Stimulated activated CD4-positive, alpha-beta T cell treated with anti-CD3 and anti-CD28 coated beads, Interleukin-1b, Interleukin-23, amount 100 ng/mL, for 1 hour (primary cell): Measurements from ENCODE around the gene WDR6.

Source experiments
- DNase-seq, 2 donors: peaks; one replicate each; pipeline ENCODE4 v3.0.0-alpha.2; 2020; ENCODE audit warnings: low read depth in 2 of 2

WDR6 gene, protein sequence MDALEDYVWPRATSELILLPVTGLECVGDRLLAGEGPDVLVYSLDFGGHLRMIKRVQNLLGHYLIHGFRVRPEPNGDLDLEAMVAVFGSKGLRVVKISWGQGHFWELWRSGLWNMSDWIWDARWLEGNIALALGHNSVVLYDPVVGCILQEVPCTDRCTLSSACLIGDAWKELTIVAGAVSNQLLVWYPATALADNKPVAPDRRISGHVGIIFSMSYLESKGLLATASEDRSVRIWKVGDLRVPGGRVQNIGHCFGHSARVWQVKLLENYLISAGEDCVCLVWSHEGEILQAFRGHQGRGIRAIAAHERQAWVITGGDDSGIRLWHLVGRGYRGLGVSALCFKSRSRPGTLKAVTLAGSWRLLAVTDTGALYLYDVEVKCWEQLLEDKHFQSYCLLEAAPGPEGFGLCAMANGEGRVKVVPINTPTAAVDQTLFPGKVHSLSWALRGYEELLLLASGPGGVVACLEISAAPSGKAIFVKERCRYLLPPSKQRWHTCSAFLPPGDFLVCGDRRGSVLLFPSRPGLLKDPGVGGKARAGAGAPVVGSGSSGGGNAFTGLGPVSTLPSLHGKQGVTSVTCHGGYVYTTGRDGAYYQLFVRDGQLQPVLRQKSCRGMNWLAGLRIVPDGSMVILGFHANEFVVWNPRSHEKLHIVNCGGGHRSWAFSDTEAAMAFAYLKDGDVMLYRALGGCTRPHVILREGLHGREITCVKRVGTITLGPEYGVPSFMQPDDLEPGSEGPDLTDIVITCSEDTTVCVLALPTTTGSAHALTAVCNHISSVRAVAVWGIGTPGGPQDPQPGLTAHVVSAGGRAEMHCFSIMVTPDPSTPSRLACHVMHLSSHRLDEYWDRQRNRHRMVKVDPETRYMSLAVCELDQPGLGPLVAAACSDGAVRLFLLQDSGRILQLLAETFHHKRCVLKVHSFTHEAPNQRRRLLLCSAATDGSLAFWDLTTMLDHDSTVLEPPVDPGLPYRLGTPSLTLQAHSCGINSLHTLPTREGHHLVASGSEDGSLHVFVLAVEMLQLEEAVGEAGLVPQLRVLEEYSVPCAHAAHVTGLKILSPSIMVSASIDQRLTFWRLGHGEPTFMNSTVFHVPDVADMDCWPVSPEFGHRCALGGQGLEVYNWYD

DNA sequence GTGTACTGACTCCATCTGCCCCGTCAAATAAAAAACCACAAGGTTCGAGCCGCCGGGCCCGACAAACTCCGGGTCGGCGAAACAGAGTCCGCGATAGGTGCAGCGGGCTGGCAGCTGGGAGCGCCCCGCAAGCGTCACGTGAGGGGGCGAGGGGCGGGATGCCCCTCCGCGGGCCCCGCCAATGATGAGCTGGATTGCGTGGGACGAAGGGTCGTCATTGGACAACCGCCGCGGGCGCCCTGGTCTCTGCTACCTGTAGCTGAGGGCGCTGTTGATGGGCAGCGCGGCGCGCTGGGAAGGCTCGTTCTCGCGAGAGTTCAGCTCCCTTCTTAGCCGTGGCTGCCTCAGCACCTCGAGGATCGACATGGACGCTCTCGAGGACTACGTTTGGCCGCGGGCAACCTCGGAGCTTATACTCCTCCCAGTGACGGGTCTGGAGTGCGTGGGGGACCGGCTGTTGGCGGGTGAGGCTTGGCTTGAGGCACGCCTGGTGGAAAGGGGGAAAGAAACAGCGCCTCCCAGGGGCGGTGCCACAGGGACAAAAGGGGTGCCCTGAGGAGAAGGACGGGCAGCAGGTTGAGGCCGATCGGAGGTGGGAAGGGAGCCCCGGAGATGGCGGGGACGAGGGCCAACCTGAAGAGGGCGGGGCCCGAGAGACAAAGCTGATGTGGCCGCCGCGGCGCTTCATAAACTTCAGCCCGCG is at the start of gene WDR6:
WDR6 (plus strand) TSS at position 324 of the 703 bp plus-strand sequence; CDS start at position 365, 41 bp downstream.
- DNase-seq: peak; percentile 91 to 94

DNA sequence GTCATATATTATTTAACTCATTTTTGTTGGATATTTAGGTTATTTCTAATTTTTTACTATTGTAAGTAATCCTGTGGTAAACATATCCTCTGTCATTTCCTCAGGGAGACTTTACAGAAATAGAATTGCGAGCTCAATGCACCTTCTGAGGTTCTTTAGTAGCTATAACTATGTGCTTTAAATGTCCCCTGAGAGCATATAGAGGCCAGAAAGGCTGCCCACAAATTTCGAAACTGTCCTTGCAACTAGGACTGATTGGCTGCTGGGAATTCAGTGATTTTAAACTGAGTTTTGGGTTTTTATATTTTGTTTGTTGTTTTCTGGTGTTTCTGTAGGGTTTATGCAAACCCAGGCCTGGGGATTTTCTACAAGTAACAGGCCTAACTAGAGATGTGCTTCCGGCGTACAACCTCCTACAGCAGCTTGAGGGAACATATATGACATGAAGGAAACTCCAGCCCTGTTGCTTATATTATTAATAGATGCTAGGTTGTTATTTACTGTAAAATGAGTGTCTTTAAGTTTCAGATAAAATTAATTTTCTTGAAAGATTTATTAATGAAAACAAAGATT is 46.3 kb upstream of the WDR6 start:
- no peak for DNase-seq

DNA sequence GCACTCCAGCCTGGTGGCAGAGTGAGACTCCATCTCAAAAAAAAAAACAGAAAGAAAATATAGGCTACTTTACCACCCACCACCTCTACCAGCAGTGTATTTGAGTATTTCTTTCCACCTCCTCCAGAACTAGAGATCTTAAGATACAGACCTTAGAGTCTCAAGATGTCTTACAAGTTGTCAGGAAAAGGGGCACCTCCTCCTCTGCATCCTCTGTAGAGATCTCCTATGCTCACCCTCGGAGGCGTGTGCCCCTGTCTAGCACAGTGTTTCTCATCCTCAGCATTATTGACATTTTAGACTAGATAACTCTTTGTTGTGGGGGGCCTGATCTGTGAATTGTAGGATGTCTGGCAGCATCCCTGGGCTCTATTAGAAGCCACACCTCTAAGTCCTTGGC is 44.9 kb upstream of the WDR6 start:
- no peak for DNase-seq

DNA sequence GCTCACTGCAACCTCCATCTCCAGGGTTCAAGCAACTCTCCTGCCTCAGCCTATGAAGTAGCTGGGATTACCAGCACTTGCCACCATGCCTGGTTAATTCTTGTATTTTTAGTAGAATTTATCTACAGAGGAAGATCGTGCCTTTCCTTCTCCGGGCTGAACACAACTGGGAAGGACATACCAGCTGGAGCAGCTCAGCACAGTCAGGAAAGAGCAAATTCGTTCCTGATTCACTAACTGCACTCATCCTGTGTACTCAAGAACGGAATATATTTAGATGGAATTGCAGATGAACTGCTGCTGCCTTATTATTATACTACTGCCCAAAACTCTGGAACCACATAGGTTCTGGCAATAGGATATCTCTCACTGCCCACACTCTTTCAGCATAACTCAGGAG is 44.3 kb upstream of the WDR6 start:
- DNase-seq: no peak

DNA sequence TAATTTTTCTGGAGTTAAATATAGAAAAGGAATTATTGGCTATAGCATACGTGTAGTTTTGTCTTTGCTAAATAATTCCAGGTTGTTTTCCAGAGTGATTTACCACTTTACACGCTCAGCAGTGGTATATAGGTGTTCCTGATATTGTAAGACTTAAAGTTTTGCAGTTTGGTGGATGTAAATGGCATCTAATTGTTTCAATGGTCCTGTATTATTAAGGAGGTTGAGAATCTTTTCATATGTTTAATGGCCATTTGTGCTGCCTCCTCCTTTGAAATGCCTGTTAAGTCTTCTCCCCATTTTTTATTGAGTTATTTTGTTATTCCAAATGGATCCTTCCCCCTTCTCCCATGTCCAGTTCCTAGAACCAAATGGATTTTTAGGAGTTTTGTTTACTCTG is 43.6 kb upstream of the WDR6 start:
- DNase-seq: no peak

DNA sequence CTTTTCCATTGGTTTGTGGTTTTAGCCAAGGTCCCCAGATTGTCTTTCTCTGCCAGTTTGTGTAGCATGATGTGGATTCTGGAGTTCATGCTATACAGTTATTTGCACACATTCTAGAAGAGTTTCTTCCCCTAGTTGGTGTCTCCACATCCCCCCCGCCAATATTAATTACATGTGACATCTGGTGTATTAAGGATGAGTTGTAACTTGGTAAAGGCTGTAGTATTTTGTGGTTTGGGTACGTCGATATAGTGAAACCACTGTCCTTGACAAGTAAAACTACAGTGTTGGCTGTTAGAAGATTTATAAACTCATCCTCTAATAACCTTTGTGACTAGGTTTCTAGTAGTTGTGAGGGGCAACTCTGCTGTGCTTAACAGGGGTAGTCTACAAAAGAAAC is 40.8 kb upstream of the WDR6 start:
- no peak for DNase-seq

DNA sequence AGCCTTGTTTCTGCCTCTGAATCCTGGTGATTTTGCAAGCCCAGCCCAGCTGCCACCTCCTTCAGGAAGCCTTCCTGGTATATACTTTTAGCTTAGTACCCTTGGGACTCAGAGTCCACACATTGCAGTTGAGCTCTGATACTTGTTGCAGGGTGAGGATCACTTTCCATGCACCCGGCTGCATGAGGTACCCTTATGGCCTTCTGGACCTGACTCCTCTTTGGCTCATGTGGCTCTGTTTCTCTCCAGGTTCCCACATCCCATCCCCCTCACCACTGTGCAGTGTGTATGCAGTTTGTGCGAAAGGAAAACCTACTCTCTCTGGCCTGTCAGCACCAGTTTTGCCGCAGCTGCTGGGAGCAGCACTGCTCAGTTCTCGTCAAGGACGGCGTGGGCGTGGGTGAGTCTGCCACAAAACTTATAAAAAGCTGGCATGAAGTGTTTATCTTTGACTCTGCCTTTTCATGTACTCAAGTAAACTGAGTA is 40.3 kb upstream of the WDR6 start:
- DNase-seq: no peak

DNA sequence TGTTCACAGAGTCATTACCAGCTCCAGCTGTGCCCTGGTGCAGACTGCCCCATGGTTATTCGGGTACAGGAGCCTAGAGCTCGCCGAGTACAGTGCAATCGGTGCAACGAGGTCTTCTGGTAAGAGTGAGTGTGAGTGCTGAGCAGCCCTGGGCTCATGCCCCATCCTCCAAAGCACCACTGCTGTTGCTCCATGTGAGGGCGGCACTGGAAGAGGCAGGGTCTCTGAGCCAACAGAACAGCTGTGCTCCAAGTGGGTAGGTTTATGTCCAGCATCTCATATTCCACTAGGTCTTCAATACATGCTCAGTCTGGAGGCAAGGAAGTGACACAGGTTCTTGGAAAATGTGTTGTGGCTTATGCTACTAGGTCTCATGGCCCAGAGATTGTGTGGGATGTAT is 36.6 kb upstream of the WDR6 start:
- no peak for DNase-seq

DNA sequence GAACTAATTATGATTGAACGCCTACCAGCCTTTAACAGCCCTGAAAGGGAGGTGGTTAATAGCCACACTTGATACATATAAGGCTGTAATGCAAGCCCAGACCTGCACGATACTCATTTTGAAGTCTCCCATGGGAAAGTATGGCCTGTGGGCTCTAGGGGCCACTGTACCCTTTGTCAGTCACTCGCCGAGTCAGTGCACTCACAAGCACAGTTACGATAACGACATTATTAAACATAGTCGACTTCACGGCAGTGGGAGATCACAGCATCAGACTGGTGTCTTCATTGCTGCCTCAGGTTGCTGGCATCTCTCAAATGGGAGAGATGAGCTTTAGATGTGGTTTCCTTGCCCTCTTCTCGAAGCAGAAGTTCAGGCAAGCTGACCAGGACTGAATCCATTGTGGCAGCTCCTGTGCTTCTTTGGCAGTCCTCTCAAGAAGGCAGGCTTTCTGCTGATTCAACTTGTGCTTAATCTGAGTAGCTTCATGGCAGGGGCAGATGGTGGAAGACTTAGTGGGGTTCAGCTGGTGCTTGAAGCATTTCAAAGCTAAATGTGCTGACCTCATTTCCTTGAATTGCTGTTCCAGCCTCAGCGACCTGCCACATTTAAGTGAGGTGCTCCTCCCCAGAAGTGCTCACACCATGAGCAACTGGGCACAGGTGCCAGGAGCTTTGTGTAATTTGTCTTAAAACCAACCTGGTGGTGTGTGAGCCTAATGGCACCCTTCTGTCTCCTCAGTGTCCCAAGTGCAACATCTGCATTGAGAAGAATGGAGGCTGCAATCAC is 32.9 kb upstream of the WDR6 start:
- DNase-seq: no peak

DNA sequence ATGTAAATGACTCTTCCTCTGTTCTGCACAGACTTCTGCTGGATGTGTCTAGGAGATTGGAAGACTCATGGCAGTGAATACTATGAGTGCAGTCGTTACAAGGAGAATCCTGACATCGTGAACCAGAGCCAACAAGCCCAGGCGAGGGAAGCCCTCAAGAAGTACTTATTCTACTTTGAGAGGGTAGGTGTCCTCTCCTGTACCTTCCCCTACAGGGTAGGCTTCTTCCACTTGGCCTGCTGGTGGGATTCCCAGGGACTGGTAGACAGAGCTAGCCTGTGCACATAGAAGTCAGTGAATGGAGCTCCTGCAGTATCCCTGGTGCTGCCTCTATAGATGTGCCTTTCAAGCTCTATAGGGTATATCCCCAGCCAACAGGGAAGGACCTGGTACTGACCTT is 27.7 kb upstream of the WDR6 start:
- no peak for DNase-seq

DNA sequence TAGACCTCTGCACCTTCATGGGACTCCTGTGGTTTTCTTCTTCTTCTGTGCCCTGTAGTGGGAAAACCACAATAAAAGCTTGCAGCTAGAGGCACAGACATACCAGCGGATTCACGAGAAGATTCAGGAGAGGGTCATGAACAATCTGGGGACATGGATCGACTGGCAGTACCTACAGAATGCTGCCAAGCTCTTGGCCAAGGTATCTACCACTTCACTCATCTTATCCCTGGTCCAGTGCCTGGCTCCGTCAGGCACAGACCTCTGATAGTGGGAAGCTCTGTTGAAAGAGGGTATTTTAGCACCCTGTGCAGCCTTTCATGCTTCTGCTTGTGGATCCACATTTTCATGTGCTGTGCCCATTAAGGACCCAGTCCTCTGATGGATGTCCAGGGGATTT is 26.9 kb upstream of the WDR6 start:
- no peak for DNase-seq

DNA sequence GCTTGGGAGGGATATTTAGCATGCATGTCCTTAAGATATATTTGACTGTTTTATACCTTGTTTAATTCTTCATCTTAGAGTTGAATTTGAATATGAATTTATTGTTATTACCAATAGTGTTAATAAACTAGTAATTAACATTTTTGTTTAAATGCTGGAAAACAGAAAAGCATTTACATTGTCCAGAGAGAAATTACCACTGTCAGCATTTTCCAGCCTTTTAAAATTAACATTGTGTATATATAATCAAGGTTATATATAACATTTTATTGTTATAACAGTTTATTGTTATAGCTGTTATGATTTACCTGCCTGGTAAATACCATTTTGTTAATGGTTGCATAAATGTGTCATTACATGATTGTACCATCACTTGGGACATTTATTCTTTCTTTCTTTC is 25.2 kb upstream of the WDR6 start:
- no peak for DNase-seq

DNA sequence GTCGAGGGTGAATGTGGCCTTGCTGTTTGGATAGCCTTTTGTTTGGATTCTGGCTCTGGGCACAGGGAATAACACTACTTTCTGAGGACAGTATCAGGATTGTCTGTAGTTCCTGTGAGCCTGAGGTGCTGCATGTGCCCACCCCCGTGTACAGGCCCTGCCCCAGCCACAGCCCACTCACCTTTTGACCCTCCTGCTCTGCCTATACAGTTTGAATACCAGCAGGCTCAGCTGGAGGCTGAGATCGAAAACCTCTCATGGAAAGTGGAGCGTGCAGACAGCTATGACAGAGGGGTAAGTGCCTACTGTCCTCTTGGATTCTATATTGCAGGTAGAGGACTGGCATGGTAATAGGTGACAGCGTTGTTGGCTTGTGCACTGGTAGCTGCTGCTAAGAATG is 24.5 kb upstream of the WDR6 start:
- no peak for DNase-seq

DNA sequence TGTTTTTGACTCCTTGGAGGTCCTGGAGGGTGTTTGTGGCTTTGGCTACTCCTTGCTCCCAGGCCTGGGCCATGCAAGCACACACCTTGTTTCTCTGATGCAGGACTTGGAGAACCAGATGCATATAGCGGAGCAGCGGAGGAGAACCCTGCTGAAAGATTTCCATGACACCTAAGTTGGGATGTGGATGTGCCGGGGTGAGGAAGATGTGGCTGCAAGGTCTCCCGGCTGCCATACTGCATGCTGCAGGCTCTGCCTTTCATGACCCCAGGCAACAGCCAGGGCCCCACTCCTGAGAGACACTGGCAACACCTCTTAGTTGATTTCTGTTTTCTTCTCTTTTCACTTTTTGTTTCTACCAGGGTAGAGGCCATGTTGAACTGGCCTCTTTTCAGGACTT is 24.1 kb upstream of the WDR6 start:
- DNase-seq: no peak

DNA sequence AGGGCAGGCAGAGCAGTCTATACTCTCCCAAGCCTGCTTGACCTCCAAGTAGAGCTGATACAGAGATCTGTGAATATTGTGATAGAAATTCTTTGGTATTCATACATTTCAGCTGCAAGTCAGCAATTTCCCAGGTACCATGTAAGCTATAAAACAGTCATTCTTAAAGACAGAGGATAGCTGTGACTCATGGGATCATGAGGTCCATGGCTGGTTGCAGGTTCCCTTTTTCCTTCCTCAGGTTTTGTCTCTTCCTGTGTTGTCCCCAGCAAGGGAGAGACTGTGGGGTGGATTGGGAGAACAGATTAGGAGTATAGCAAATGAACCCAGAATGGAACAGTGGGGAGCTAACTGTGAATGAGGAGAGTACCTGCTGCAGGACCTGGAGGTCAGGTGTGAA is 22.5 kb upstream of the WDR6 start:
- no peak for DNase-seq

DNA sequence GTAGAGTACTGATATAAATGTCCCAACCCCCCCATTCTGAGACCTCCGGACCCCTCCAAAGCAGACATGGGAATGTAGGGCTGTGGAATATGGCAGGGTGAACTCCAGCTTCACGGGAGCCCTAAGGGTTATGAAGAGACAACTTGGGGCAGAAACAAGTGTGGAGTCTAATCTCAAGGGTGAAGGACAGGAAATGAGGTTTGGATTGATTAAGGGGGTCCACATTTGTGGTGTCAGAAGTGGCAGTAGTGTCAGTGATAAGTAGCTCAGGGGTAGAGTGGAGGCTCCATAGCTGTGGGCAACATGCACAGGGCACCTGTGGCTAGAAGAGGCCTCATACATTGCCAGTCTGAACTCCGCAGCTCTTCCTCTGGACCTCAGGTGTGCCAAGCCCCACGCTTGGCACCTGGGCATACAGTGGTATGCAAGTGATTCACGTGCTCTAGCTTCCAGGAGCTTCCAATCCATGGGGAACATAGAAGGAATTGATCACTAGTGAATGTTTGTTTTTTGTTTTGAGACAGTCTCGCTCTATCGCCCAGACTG is 21.3 kb upstream of the WDR6 start:
- DNase-seq: no peak

DNA sequence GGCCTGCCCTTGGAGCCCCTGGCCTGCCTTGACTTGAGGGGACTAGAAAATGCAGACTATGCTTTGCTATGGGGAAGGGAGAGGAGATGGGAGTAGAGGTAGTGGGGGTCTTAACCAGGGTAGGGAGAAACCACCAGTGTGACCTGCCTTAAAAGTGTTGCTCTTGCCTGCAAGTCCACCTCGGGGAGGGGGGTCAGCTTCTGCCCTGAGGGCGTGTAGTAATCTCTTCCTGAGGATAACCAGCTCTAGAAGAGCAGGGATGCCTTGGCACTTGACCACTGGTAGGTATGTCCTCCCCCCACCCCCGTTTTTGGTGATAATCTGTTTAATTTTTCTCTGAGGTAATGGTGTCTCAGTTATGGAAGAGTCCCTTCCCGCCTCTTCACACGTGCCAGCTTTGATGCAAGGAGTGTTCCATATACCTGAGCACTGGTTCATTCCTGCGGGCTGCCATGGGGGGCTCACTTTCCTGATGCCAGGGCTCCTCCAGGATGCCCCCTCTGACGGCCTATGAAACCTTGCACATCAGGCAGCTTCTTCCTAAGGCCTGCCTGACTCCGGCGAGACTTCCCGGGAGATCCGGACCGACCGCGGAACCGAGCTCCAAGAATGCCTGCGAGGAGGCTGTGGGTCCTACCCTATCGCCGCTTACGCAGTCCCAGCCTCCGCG is 17.9 kb upstream of the WDR6 start:
- no peak for DNase-seq

DNA sequence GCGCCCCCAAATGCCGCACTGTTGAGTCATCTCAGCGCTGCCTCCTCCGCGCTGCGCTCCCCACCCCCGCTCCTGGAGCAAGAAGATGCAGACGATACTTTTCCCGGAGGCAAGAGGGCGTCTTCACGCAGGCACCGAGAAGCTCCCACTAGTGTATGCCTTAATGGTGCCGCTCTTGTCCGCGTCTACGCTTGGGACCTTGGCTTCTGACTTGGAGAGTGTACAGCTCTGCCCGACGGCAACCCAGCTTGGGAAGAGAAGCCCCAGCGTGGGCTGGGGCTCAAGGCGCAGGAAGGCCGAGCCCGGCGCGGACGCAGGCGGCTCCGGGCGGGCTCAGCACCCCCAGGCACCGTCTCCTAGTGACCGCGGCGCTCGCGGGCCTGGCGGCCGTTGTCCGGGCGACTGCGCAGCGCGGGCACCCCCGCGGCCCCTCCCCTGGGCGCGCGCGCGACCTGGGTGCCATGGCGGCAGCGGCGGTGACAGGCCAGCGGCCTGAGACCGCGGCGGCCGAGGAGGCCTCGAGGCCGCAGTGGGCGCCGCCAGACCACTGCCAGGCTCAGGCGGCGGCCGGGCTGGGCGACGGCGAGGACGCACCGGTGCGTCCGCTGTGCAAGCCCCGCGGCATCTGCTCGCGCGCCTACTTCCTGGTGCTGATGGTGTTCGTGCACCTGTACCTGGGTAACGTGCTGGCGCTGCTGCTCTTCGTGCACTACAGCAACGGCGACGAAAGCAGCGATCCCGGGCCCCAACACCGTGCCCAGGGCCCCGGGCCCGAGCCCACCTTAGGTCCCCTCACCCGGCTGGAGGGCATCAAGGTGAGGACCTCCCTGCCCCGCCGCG is 17.2 kb upstream of the WDR6 start, which contains the start of gene P4HTM:
P4HTM (plus strand) TSS at position 446 of the 840 bp plus-strand sequence; CDS start at position 462, 16 bp downstream.
- DNase-seq: peak; percentile 33 to 69
